Heart left ventricle (tissue), 13 donors: ENCODE results near the gene MIER2.

Experiments used
- CTCF ChIP-seq, 12 donors: fragments of 200-600 bp; sonication (generic) in 4 of 12; IDR thresholded peaks; one replicate each; pipeline versions ENCODE4 v1.5.0 to v1.8.0; 2018 to 2022; ENCODE audit warnings: antibody characterized with exemption in 12 of 12, mild to moderate bottlenecking in 5 of 12
- POLR2A ChIP-seq, 2 donors: fragments of 450-650 bp; IDR thresholded peaks; one replicate each; pipeline ENCODE4 v1.6.1; 2017; ENCODE audit warnings: antibody characterized with exemption in 2 of 2, mild to moderate bottlenecking in 2 of 2, moderate library complexity in 2 of 2
- donor health status: ischemic (EF 13 %, LVEDD 7.1; RV severe dilation, severe dysfunction).
- donor health status: DM: no; HTN: yes; CAD: no.
- donor health status: DM: no; HTN: no; CAD: no.
- donor health status: ischemic (EF 25% LVEDD 6.9; RV normal size, moderate dysfunction).
- donor health status: ischemic (EF 25% LVEDD 5.7; RV mildly dilated, moderate dysfunction).
- donor health status: ischemic (EF 35%, LVEDD 5.7; RV mildly dilated, moderate dysfunction).
- donor health status: nonischemic (EF 11% LVEDD 7.7; RV severe dilation, severe dysfunction).
- donor health status: DM: yes; HTN: yes; CAD: no.
- donor health status: PGD.
- donor health status: ischemic (EF 29% LVEDD 5.4; RV normal size, mild dysfunction).
- donor health status: nonischemic (EF 23%, LVEDD 6.1; RV moderate dilation, normal function).

- TF ChIP-seq POLR2A (IDR thresholded peaks at IDR 0.05) (no peak), CTCF (IDR thresholded peaks at IDR 0.05) (no peak)
These were observed 35.2 kb upstream of the MIER2 start for GRCh38 chr19:379796-380195.
